ENCODE results near the gene IL9.

Gene IL9

GRCh38 chr5:135890867-135891266 lies 4.8 kb downstream of the IL9 start:
- no peak for DNase-seq

GRCh38 chr5:135890296-135890695 lies 5.3 kb downstream of the IL9 start:
- DNase-seq: no peak

GRCh38 chr5:135887881-135888614 lies 7.6 kb downstream of the IL9 start:
- no peak for DNase-seq

- peak; percentile 52 for DNase-seq
These were observed 8.2 kb downstream of the IL9 start for GRCh38 chr5:135887447-135887864.

- no peak for DNase-seq
These were observed 9.5 kb downstream of the IL9 start for GRCh38 chr5:135886136-135886535.

- DNase-seq: no peak
These were observed 10.6 kb downstream of the IL9 start for GRCh38 chr5:135885031-135885430.

- no peak for DNase-seq
These were observed 12.2 kb downstream of the IL9 start for GRCh38 chr5:135883441-135883840.

GRCh38 chr5:135883026-135883425 lies 12.6 kb downstream of the IL9 start:
- DNase-seq: no peak

- DNase-seq: no peak
These were observed 13.8 kb downstream of the IL9 start for GRCh38 chr5:135881819-135882218.

GRCh38 chr5:135881244-135881643 lies 14.4 kb downstream of the IL9 start:
- DNase-seq: no peak

- no peak for DNase-seq
These were observed 14.8 kb downstream of the IL9 start for GRCh38 chr5:135880801-135881200.

GRCh38 chr5:135880278-135880677 lies 15.4 kb downstream of the IL9 start:
- no peak for DNase-seq

- no peak for DNase-seq
These were observed 16.1 kb downstream of the IL9 start for GRCh38 chr5:135879591-135879990.

- no peak for DNase-seq
These were observed 17.5 kb downstream of the IL9 start for GRCh38 chr5:135878156-135878620.

- DNase-seq: no peak
These were observed 18.0 kb downstream of the IL9 start for GRCh38 chr5:135877570-135878155.

GRCh38 chr5:135876146-135876545 lies 19.5 kb downstream of the IL9 start:
- no peak for DNase-seq

- DNase-seq: no peak
These were observed 20.1 kb downstream of the IL9 start for GRCh38 chr5:135875567-135875966.

GRCh38 chr5:135874461-135874860 lies 21.2 kb downstream of the IL9 start:
- no peak for DNase-seq

- no peak for DNase-seq
These were observed 21.8 kb downstream of the IL9 start for GRCh38 chr5:135873831-135874230.

GRCh38 chr5:135871268-135871915 lies 24.2 kb downstream of the IL9 start:
- DNase-seq: no peak

- DNase-seq: no peak
These were observed 25.7 kb downstream of the IL9 start for GRCh38 chr5:135869935-135870334.

- no peak for DNase-seq
These were observed 26.4 kb downstream of the IL9 start for GRCh38 chr5:135869276-135869675.

GRCh38 chr5:135868681-135869080 lies 27.0 kb downstream of the IL9 start:
- DNase-seq: no peak

GRCh38 chr5:135867599-135867998 lies 28.0 kb downstream of the IL9 start:
- no peak for DNase-seq

All from activated CD4-positive, alpha-beta T cell treated with anti-CD3 and anti-CD28 coated beads, Interleukin-2, amount 50 U/mL, for 1 hour (primary cell).